ENCODE measurements around the gene LAMC1. TPM values are rescaled to one million over a fixed set of nuclear protein-coding genes. Genes with fewer than 3 reads are reported as not detected.

The LAMC1 gene
- total and polyA plus RNA-seq, 2 of the 4 experiments (the other 2 are of a cell fraction): 249 to 394 TPM

DNA sequence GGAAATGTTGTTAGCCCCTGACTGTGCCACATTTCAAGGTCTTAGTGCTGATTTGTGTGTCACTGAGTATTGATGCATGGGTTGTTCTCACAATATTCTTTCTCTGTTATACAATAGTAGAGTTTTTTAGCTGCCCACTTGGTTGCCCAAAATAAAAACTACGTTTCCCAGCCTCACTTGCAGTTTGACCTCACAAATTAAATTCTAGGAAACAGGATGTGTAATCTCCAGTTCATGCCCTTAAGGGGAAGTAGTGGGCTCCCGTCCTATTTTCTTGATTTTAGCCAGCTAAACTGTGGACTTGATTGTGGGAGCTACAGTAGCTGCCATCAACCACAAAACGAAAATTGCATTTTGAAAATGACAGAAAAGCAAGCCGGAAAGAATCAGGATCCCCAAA lies 27.3 kb upstream of the LAMC1 start:
- H3K14ac ChIP-seq (replicated peaks; ENCODE audit: low read depth, low read length): no peak overlapping the region
- intact Hi-C loops (cut with micrococcal nuclease) (no loop called here), dilution Hi-C loops (cut with HindIII; ENCODE audit: low sequenced_read_pairs, unreplicated experiment) (no loop called here), in situ Hi-C loops (cut with MboI; ENCODE audit: low sequenced_read_pairs) (no loop called here)
- POLR2A ChIA-PET (ENCODE audit: unreplicated experiment): no interaction called here
- H3K4me1 ChIP-seq (ENCODE audit: control insufficient read depth, insufficient read depth, low read length): no peaks in the 10 kb centered on the region; the same call in 1 of the 2 replicates
- H3K18ac ChIP-seq (ENCODE audit: low read depth, low read length): no peak overlapping the region
- no peaks in the 10 kb centered on the region for H3K36me3 ChIP-seq (ENCODE audit: control insufficient read depth, insufficient read depth, low read length)
- no peaks in the 10 kb centered on the region for H4K20me1 ChIP-seq (ENCODE audit: insufficient read depth, low read length)
- no peak overlapping the region for H3K56ac ChIP-seq (ENCODE audit: extremely low read depth, insufficient read depth, low read length)
- H2BK20ac ChIP-seq (ENCODE audit: low read depth, low read length): no peak overlapping the region
- H3K9ac ChIP-seq (ENCODE audit: low read depth, low read length): no peak overlapping the region
- H3K23ac ChIP-seq (ENCODE audit: low read depth, low read length): no peak overlapping the region
- H3K27me3 ChIP-seq (ENCODE audit: control insufficient read depth, insufficient read depth, low read length): no peaks in the 10 kb centered on the region
- no peaks in the 10 kb centered on the region for H3K79me1 ChIP-seq (ENCODE audit: low read depth in 1 of 2, low read length in 2 of 2)
- no peak overlapping the region for H3K27ac ChIP-seq (ENCODE audit: insufficient read depth, low read length)
- no peaks in the 10 kb centered on the region for H3K9me3 ChIP-seq (ENCODE audit: control insufficient read depth, insufficient read depth, low read length)
- H4K8ac ChIP-seq (ENCODE audit: low read depth in 2 of 2, low read length in 2 of 2): no peak overlapping the region
- CTCF ChIA-PET: no interaction called here
- H2AK5ac ChIP-seq (ENCODE audit: low read depth, low read length): no peak overlapping the region
- TF ChIP-seq NFE2L2 (IDR thresholded peaks at IDR 0.05; ENCODE audit: low read depth, low read length): no peak
- TF ChIP-seq, protein P1, sequence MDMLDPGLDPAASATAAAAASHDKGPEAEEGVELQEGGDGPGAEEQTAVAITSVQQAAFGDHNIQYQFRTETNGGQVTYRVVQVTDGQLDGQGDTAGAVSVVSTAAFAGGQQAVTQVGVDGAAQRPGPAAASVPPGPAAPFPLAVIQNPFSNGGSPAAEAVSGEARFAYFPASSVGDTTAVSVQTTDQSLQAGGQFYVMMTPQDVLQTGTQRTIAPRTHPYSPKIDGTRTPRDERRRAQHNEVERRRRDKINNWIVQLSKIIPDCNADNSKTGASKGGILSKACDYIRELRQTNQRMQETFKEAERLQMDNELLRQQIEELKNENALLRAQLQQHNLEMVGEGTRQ (IDR thresholded peaks at IDR 0.05; ENCODE audit: low read depth, low read length): no peak
- no peak for TF ChIP-seq MAFK (IDR thresholded peaks at IDR 0.05; ENCODE audit: low read depth, low read length)
- TF ChIP-seq RCOR1 (IDR thresholded peaks at IDR 0.05; ENCODE audit: insufficient replicate concordance, low read length): no peak
- TF ChIP-seq CEBPB (IDR thresholded peaks at IDR 0.05; ENCODE audit: low read depth, low read length): no peak
- no peak for TF ChIP-seq POLR2A (IDR thresholded peaks at IDR 0.05; ENCODE audit: low read depth, low read length)
- no peak for TF ChIP-seq CHD1 (IDR thresholded peaks at IDR 0.05; ENCODE audit: low read depth, low read length)
- TF ChIP-seq RAD21 (IDR thresholded peaks at IDR 0.05; ENCODE audit: low read length): no peak
- TF ChIP-seq, protein P2, sequence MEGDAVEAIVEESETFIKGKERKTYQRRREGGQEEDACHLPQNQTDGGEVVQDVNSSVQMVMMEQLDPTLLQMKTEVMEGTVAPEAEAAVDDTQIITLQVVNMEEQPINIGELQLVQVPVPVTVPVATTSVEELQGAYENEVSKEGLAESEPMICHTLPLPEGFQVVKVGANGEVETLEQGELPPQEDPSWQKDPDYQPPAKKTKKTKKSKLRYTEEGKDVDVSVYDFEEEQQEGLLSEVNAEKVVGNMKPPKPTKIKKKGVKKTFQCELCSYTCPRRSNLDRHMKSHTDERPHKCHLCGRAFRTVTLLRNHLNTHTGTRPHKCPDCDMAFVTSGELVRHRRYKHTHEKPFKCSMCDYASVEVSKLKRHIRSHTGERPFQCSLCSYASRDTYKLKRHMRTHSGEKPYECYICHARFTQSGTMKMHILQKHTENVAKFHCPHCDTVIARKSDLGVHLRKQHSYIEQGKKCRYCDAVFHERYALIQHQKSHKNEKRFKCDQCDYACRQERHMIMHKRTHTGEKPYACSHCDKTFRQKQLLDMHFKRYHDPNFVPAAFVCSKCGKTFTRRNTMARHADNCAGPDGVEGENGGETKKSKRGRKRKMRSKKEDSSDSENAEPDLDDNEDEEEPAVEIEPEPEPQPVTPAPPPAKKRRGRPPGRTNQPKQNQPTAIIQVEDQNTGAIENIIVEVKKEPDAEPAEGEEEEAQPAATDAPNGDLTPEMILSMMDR (conservative IDR thresholded peaks at IDR 0.05; ENCODE audit: low read depth, low read length): no peak
- TF ChIP-seq, protein P3, sequence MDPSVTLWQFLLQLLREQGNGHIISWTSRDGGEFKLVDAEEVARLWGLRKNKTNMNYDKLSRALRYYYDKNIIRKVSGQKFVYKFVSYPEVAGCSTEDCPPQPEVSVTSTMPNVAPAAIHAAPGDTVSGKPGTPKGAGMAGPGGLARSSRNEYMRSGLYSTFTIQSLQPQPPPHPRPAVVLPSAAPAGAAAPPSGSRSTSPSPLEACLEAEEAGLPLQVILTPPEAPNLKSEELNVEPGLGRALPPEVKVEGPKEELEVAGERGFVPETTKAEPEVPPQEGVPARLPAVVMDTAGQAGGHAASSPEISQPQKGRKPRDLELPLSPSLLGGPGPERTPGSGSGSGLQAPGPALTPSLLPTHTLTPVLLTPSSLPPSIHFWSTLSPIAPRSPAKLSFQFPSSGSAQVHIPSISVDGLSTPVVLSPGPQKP (IDR thresholded peaks at IDR 0.05; ENCODE audit: borderline replicate concordance, low read depth, low read length): no peak
- no peak for TF ChIP-seq MAZ (IDR thresholded peaks at IDR 0.05; ENCODE audit: borderline replicate concordance, low read depth, low read length)
- TF ChIP-seq BHLHE40 (IDR thresholded peaks at IDR 0.05; ENCODE audit: low read depth, low read length): no peak
- TF ChIP-seq RFX5 (IDR thresholded peaks at IDR 0.05; ENCODE audit: low read depth, low read length): no peak
- no peak overlapping the region for H4K91ac ChIP-seq (ENCODE audit: insufficient read depth, low read depth, low read length)
- H2BK5ac ChIP-seq (ENCODE audit: low read depth, low read length, poor library complexity, severe bottlenecking): no peak overlapping the region
- ATAC-seq (ENCODE audit: low read depth) (no peak), DNase-seq (no peak)
- no peak overlapping the region for H2BK15ac ChIP-seq (ENCODE audit: low read depth, low read length)
- no peak overlapping the region for H4K5ac ChIP-seq (ENCODE audit: low read depth, low read length)
- no peak overlapping the region for H3K4ac ChIP-seq (ENCODE audit: low read depth, low read length)
- WGBS, 2 experiments (ENCODE audit: extremely low coverage in 2 of 2, insufficient read length in 1 of 2): no CpG with 5 or more reads among the region's 4 CpGs
- no peak overlapping the region for H2AK9ac ChIP-seq (replicated peaks; ENCODE audit: low read depth, low read length, poor library complexity)
- no peak overlapping the region for H2AFZ ChIP-seq (replicated peaks; ENCODE audit: low read length, poor library complexity)
- BruUV-seq (replicated peaks): no TSS peak
- H3K4me2 ChIP-seq (ENCODE audit: low read depth, low read length): no peak overlapping the region
- H3K9me1 ChIP-seq (ENCODE audit: insufficient read depth, low read length): no peaks in the 10 kb centered on the region; the same call in 1 of the 2 replicates
- no peak overlapping the region for H3K4me3 ChIP-seq (ENCODE audit: insufficient read depth, low read depth, low read length)
- no peak overlapping the region for H2BK120ac ChIP-seq (ENCODE audit: low read depth, low read length)

Measured in IMR-90 (cell line).